ENCODE measurements around the gene TPSG1. TPM values are rescaled to one million over a fixed set of nuclear protein-coding genes. Genes with fewer than 3 reads are reported as not detected.

The TPSG1 gene
- total RNA-seq, 1 experiment from 2014 or later, result not detected

DNA sequence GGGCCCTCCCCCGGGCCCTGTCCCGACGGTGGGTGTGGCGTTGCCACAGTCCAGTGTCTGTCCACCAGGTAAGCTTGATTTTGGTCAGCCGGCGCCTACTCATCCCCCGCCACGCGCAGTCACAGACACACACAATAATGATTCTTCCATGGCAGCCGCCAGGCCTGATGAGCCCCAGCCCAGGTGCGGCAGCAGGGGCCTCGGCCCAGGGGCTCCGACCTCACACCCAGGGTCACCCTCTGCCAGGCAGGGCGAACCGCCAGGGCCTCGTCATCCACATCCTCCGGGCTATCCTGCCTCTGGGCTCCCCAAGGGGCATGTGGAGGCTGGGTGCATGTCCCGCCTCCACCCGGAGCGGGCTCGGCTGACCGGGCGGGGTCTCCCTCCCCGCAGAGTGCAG lies 7.5 kb downstream of the TPSG1 start:
- no peak for DNase-seq (ENCODE audit: extremely low read depth, low read depth)

- no peak for DNase-seq (ENCODE audit: extremely low read depth, low read depth)
These were observed 8.2 kb downstream of the TPSG1 start for GRCh38 chr16:1216681-1217400.

GRCh38 chr16:1216296-1216619 lies 8.8 kb downstream of the TPSG1 start:
- DNase-seq (ENCODE audit: extremely low read depth, low read depth), result no peak

DNA sequence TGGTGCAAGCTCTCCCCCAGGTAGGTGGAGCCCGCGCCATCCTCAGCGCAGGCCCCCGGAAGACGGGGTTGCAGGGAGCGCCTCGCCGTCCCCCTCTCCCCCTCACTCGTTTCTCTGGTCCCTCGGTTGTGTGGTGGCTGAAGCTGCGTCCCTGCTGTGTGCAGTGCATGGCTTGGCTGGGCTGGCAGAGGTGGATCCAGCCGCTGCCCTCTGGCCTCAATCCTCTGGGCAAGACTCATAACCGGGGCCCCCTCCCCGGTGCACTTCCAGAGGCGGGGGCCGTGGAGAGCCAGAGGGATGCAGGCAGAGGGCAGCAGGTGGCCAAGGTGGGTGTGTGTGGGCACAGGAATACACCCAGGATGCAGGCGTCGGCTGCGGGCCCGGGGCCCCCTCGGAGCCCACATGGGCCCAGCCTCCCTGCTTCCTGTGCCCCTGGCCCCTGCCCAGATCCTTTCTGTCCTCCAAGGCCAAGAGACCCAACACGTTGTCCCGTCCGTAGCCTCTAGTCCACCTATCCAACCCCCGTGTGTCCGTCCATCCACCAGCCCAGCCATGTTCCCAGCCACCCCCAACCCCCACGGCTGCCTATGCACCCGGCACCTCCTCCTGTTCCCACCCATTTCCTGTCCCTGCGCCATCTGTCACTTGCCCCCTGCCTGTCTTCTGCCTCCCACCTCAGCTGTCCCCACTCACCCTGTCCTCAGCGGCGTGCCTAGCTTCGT lies 9.3 kb downstream of the TPSG1 start:
- DNase-seq (ENCODE audit: extremely low read depth, low read depth), result no peak

GRCh38 chr16:1214719-1215118 lies 10.3 kb downstream of the TPSG1 start:
- no peak for DNase-seq (ENCODE audit: extremely low read depth, low read depth)

GRCh38 chr16:1213796-1214372 lies 11.2 kb downstream of the TPSG1 start:
- DNase-seq (ENCODE audit: extremely low read depth, low read depth), result no peak

DNA sequence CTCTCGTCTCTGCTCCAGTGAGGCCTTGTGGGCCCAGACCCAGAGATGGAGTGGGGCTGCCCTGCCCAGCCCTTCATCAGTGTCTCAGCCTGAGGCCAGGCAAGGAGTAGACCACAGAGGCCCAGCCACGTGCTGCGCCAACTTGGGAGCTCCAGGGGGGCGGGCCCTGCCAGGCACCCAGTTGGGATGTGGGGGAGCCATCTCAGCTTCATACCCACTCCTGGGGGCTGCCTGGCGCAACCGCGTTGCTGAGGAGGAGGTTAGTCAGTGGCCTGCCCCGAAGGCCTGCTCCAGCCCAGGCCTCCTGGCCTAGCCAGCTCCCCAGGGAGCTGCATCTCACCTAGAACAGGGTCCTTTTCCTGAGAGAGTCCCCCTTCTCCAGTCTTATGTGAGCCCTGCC lies 11.8 kb downstream of the TPSG1 start:
- no peak for DNase-seq (ENCODE audit: extremely low read depth, low read depth)

DNA sequence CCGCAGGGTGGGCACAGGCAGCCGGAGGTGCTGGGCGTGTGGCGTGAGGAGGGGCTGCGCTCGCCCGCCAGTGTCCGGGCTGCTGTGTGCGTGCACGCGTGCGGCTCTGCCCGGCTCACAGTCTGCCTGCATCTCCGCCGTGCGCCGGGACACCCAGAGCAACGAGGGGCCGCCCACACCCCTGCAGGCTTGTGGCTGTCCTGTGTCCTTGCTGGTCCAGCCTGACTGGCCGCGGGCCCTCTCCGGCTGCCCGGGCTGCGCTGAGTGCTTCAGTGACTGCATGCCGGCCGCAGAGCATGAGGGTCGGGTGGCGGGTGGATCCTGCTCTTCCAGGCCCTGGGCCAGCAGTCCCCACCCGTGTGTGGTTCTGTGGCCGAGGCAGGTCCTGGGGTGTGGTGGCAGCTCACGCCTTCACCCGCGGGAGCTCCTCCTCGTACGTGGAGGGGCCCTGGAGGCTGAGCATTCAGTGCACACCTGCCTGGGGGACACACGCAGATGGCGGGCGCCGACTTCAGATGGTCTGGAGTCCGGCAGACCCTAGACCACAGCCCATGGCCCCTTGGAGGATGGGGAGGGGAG lies 12.4 kb downstream of the TPSG1 start:
- DNase-seq (ENCODE audit: extremely low read depth, low read depth), result no peak

DNA sequence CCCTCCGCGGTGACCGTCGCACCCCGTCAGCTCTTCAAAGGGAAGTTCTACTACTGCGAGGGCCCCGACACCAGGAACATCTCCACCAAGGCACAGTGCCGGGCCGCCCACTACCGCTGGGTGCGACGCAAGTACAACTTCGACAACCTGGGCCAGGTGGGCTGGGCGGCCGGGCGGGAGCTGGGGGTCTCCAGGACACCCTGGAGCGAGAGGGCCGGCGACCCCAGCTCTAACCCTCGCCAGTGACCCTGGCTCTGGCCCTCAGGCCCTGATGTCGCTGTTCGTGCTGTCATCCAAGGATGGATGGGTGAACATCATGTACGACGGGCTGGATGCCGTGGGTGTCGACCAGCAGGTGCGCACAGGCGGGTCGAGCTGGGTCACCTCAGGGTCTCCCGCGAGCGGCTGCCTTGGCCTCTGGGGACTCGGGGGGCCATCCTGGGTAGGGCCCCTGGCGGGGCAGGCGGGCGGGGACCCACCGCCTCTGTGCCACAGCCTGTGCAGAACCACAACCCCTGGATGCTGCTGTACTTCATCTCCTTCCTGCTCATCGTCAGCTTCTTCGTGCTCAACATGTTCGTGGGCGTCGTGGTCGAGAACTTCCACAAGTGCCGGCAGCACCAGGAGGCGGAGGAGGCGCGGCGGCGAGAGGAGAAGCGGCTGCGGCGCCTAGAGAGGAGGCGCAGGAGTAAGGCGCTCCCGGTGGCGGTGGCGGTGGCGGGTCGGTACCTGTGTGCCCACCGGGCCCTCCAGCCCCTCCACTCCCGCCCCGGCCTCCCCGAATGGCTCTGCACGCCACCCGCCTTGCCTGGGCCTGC lies 13.4 kb downstream of the TPSG1 start:
- no peak for DNase-seq (ENCODE audit: extremely low read depth, low read depth)

- DNase-seq (ENCODE audit: extremely low read depth, low read depth), result no peak
These were observed 14.6 kb downstream of the TPSG1 start for GRCh38 chr16:1210461-1210860.

- DNase-seq (ENCODE audit: extremely low read depth, low read depth), result no peak
These were observed 16.0 kb downstream of the TPSG1 start for GRCh38 chr16:1209081-1209480.

DNA sequence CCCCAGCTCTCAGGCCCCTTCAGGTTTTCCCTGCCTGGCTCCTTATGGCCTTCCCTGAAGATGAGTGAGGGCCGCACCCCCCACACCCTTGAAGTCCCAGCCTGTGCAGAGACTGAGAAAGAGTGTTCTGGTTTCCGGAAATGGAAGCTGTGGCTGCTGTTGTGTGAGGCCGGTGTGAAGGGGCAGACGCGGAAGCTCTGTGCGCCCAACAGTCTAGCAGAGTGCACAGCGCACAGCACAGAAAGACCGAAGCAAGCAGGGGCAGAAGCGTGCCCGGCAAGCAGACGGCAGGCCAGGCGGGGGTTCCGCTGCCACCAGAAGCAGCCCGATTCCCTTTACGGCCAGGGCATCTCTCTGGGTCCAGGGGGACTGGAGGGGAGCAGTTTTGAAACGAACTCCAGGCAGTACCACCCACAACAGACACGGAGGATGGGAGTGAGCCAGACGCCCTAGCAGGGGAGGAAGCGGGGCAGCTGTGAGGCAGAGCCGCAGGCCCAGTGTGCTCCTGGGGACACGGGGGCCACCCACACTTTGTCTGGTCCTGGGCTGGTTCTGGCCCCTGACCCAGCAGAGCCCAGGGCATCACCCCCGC lies 16.7 kb downstream of the TPSG1 start:
- no peak for DNase-seq (ENCODE audit: extremely low read depth, low read depth)

DNA sequence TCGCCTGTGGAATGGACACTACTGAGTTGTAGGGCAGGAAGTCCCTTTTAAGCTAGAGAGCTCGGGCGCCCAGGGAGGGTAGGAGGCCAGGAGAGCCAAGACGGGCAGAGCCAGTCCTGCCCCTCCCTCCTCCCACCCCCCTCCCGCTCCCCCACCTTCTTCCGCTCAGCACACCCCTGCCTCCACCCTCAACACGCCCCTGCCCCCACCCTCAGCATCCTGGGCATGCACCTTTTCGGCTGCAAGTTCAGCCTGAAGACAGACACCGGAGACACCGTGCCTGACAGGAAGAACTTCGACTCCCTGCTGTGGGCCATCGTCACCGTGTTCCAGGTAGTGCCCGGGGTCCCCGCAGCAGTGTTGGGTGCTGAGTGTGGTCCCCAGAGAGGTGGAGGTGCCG lies 18.3 kb downstream of the TPSG1 start:
- no peak for DNase-seq (ENCODE audit: extremely low read depth, low read depth)

GRCh38 chr16:1206326-1206725 lies 18.7 kb downstream of the TPSG1 start:
- no peak for DNase-seq (ENCODE audit: extremely low read depth, low read depth)

DNA sequence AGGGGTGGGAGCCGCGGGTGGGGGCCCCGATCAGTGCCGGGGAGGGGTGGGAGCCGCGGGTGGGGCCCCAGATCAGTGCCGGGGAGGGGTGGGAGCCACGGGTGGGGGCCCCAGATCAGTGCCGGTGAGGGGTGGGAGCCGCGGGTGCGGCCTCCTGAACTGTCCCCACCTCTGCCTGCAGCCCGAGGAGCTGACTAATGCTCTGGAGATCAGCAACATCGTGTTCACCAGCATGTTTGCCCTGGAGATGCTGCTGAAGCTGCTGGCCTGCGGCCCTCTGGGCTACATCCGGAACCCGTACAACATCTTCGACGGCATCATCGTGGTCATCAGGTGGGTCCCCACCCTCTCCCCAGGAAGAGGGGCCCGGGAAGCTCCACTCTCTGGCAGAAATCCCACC lies 20.1 kb downstream of the TPSG1 start:
- DNase-seq (ENCODE audit: extremely low read depth, low read depth), result no peak

GRCh38 chr16:1202274-1202673 lies 22.8 kb downstream of the TPSG1 start:
- DNase-seq (ENCODE audit: extremely low read depth, low read depth), result no peak

DNA sequence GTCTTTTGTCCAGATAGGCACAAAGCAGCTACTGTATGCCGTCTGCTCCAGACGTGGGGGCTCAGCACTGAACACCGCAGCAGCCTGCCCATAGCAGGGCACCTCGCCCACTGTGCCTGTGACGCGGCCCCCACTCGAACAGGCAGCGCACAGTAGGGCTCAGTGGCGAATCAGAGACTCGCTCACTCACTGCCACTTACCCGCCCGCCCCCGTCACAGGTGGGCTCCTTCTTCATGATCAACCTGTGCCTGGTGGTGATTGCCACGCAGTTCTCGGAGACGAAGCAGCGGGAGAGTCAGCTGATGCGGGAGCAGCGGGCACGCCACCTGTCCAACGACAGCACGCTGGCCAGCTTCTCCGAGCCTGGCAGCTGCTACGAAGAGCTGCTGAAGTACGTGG lies 23.6 kb downstream of the TPSG1 start:
- no peak for DNase-seq (ENCODE audit: extremely low read depth, low read depth)

DNA sequence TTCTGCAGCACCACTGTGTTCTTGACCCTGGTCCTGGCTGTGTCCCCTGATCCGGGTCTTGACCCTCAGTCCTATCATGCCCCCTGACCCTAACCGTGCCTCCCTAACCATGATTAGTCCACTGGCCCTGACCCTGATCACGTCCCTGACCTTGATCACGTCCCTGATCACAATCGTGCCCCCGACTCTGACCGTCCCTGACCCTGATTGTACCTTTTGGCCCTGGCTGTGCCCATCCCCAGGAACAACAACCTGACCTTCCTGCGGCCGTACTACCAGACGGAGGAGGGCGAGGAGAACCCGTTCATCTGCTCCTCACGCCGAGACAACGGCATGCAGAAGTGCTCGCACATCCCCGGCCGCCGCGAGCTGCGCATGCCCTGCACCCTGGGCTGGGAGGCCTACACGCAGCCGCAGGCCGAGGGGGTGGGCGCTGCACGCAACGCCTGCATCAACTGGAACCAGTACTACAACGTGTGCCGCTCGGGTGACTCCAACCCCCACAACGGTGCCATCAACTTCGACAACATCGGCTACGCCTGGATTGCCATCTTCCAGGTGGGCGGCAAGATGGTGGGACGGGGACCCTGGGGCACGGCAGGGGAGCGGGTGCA lies 24.9 kb downstream of the TPSG1 start:
- no peak for DNase-seq (ENCODE audit: extremely low read depth, low read depth)

- no peak for DNase-seq (ENCODE audit: extremely low read depth, low read depth)
These were observed 25.6 kb downstream of the TPSG1 start for GRCh38 chr16:1199347-1200013.
